GM21526 (cell line): ENCODE measurements around the gene C1QTNF1.

Source experiments
- ATAC-seq: cut with Tn5 transposase; IDR thresholded peaks from one replicate; pipeline ENCODE4 v1.9.1; 2021; ENCODE audit warnings: moderate library complexity; ENCODE audit not compliant: unreplicated experiment, low FRiP score

The C1QTNF1 gene

GRCh38 chr17:79038545-79039135 lies 14.7 kb downstream of the C1QTNF1 start:
- no peak for ATAC-seq

GRCh38 chr17:79039171-79039570 lies 15.2 kb downstream of the C1QTNF1 start:
- no peak for ATAC-seq

GRCh38 chr17:79039886-79040285 lies 15.9 kb downstream of the C1QTNF1 start:
- ATAC-seq = no peak

GRCh38 chr17:79041041-79041570 lies 17.1 kb downstream of the C1QTNF1 start:
- no peak for ATAC-seq

GRCh38 chr17:79041723-79042420 lies 17.9 kb downstream of the C1QTNF1 start:
- no peak for ATAC-seq

GRCh38 chr17:79042421-79043190 lies 18.6 kb downstream of the C1QTNF1 start:
- ATAC-seq = no peak

GRCh38 chr17:79043191-79043930 lies 19.4 kb downstream of the C1QTNF1 start:
- ATAC-seq = no peak

GRCh38 chr17:79043931-79044320 lies 20.0 kb downstream of the C1QTNF1 start:
- ATAC-seq = no peak

GRCh38 chr17:79044462-79044861 lies 20.5 kb downstream of the C1QTNF1 start:
- no peak for ATAC-seq

- no peak for ATAC-seq
Observed at GRCh38 chr17:79045001-79045729, 21.2 kb downstream of the C1QTNF1 start.

- no peak for ATAC-seq
Observed at GRCh38 chr17:79045842-79046196, 21.9 kb downstream of the C1QTNF1 start.

- ATAC-seq = no peak
Observed at GRCh38 chr17:79046197-79046915, 22.4 kb downstream of the C1QTNF1 start.

GRCh38 chr17:79046916-79047280 lies 22.9 kb downstream of the C1QTNF1 start:
- no peak for ATAC-seq

GRCh38 chr17:79047291-79047920 lies 23.4 kb downstream of the C1QTNF1 start:
- ATAC-seq = no peak

- ATAC-seq = no peak
Observed at GRCh38 chr17:79047923-79048825, 24.2 kb downstream of the C1QTNF1 start.

- ATAC-seq = no peak
Observed at GRCh38 chr17:79048826-79049755, 25.1 kb downstream of the C1QTNF1 start.

- no peak for ATAC-seq
Observed at GRCh38 chr17:79049821-79050220, 25.9 kb downstream of the C1QTNF1 start.
